ENCODE measurements around the gene XPO6. TPM values are rescaled to one million over a fixed set of nuclear protein-coding genes. Genes with fewer than 3 reads are reported as not detected.
"Not testable (repeated sequence)": the region's sequence is repeated elsewhere in the genome, so short reads cannot be mapped to it uniquely, and the experiment has no call there.

Gene XPO6
- total RNA-seq, 5 donors from 2014 or later (not counting 1 experiment from before 2014, with no cell fraction given): 355 to 403 (median 391) TPM

DNA sequence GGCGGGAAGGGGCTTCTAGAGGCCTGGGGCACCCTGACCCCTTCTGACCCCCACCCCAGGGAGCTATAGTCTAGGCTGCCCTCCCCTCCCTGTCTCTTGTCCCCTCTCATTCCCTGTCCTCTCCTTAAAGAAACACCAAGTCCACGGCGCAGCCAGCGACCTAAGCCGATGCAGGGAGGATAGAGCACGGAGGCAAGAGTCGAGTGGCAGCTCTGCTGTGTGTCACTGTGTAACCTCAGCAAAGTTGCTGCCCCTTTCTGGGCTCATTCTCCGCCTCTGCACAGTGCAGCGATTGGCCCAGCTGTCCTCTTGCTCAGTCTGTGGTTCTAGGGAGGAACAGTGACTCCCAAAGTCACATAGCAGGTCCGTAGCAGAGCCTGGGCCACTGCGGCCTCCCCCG is 44.1 kb upstream of the XPO6 start:
- DNase-seq (no peak), ATAC-seq (replicated peaks in 1 of 4) (no peak)
- Mint-ChIP-seq H3K27me3 (peaks cover 0 to 8% of the 10 kb centered on the region in 2 donors), H3K4me3 (no peak overlapping the region), H3K4me1 (peaks cover 7 to 9% (median 9%) of the 10 kb centered on the region in 3 donors), H3K36me3 (no peaks in the 10 kb centered on the region), H3K9me3 (peaks cover 0 to 10% (median 8%) of the 10 kb centered on the region in 3 donors), H3K27ac (no peak overlapping the region)
- peaks cover 0 to 22% of the 10 kb centered on the region in 2 experiments for H3K4me1 ChIP-seq (ENCODE audit: control insufficient read depth in 1 of 2, extremely low read depth in 1 of 2, insufficient read depth in 2 of 2, low read length in 2 of 2)
- H3K36me3 ChIP-seq (ENCODE audit: control insufficient read depth in 2 of 2, extremely low read depth in 1 of 2, insufficient read depth in 1 of 2, low read length in 1 of 2): no peaks in the 10 kb centered on the region
- H3K9me3 ChIP-seq: peaks cover 4% of the 10 kb centered on the region
- no peak overlapping the region for H3K27ac ChIP-seq (ENCODE audit: low read length)
- WGBS (ENCODE audit: insufficient coverage): 93% methylated on average over 11 of the region's 12 CpGs
- H3K27me3 ChIP-seq (replicated peaks in 1 of 2; ENCODE audit: control insufficient read depth in 2 of 2, extremely low read depth in 1 of 2, insufficient read depth in 2 of 2, low read length in 1 of 2): peaks cover 0 to 35% of the 10 kb centered on the region in 2 experiments
- POLR2A ChIA-PET: interaction anchor here in 1 of 2 donors (0.6 kb wide), 1 partner anchor 19 kb away, joined by 3 read pairs; no protein-coding TSS in a partner anchor
- H3K4me3 ChIP-seq (ENCODE audit: control insufficient read depth in 1 of 2, extremely low read depth in 1 of 2, low read length in 1 of 2): no peak overlapping the region
- CTCF ChIA-PET: interaction anchor here in 1 of 2 donors (0.6 kb wide), 1 partner anchor 25 kb away, joined by 3 read pairs; no protein-coding TSS in a partner anchor

DNA sequence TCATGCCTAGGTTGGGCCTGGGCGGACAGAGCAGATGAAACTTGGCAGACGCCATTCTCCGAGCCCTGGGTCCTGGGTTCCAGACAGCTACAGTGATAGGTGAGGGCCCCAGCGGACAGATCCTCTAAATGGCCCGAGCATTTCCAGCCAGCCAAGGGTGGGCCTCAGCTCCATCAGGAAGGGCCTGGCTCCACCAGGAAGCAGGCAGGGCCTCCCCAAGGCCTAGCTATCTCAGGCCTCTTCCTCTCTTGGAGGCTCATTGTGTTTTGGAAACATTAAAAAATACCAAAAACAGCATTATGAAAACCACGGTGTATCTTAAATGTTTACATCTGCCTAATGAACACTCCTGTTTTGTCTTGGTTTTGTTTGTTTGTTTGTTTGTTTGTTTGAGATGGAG is 42.4 kb upstream of the XPO6 start:
- Mint-ChIP-seq H3K4me1 (no peaks in the 10 kb centered on the region), H3K9me3 (peaks cover 0 to 10% (median 8%) of the 10 kb centered on the region in 3 donors), H3K36me3 (no peaks in the 10 kb centered on the region), H3K27ac (no peak overlapping the region), H3K4me3 (no peak overlapping the region), H3K27me3 (no peaks in the 10 kb centered on the region)
- H3K9me3 ChIP-seq: peaks cover 4% of the 10 kb centered on the region
- H3K4me1 ChIP-seq (ENCODE audit: control insufficient read depth in 1 of 2, extremely low read depth in 1 of 2, insufficient read depth in 2 of 2, low read length in 2 of 2): peaks cover 0 to 9% of the 10 kb centered on the region in 2 experiments
- no peak overlapping the region for H3K4me3 ChIP-seq (ENCODE audit: control insufficient read depth in 1 of 2, extremely low read depth in 1 of 2, low read length in 1 of 2)
- ChIA-PET POLR2A (no interaction called here), CTCF (no interaction called here)
- H3K27me3 ChIP-seq (replicated peaks in 1 of 2; ENCODE audit: control insufficient read depth in 2 of 2, extremely low read depth in 1 of 2, insufficient read depth in 2 of 2, low read length in 1 of 2): peaks cover 0 to 22% of the 10 kb centered on the region in 2 experiments
- ATAC-seq (replicated peaks in 1 of 4) (no peak), DNase-seq (no peak)
- no peaks in the 10 kb centered on the region for H3K36me3 ChIP-seq (ENCODE audit: control insufficient read depth in 2 of 2, extremely low read depth in 1 of 2, insufficient read depth in 1 of 2, low read length in 1 of 2)
- 88% methylated on average over 5 of the region's 6 CpGs for WGBS (ENCODE audit: insufficient coverage)
- H3K27ac ChIP-seq (ENCODE audit: low read length): no peak overlapping the region

DNA sequence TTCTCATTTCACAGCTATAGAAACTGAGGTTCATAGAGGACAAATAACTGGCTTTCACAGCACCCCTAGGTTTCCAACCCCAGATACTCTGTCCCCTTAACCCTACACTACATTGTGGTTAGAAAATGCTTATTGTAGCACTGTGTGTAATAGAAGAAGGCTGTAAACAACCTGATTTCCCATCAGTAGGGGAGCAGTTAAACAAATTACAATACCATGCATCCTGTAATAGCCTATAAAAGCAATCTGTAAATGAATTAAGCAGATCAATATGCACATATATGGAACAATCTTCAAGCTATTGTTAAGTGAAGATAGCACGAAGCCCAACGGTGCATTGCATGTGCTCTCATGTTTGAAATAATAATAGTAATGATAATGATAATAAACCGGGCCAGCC is 39.2 kb upstream of the XPO6 start:
- Mint-ChIP-seq H3K4me1 (no peaks in the 10 kb centered on the region), H3K4me3 (no peak overlapping the region), H3K36me3 (no peaks in the 10 kb centered on the region), H3K27me3 (no peaks in the 10 kb centered on the region), H3K9me3 (peaks cover 0 to 10% (median 8%) of the 10 kb centered on the region in 3 donors), H3K27ac (no peak overlapping the region)
- peaks cover 0 to under 1% of the 10 kb centered on the region in 2 experiments for H3K27me3 ChIP-seq (replicated peaks in 1 of 2; ENCODE audit: control insufficient read depth in 2 of 2, extremely low read depth in 1 of 2, insufficient read depth in 2 of 2, low read length in 1 of 2)
- 86% methylated on average over 1 of the region's 3 CpGs for WGBS (ENCODE audit: insufficient coverage)
- POLR2A ChIA-PET: no interaction called here
- no peak overlapping the region for H3K27ac ChIP-seq (ENCODE audit: low read length)
- H3K36me3 ChIP-seq (ENCODE audit: control insufficient read depth in 2 of 2, extremely low read depth in 1 of 2, insufficient read depth in 1 of 2, low read length in 1 of 2): no peaks in the 10 kb centered on the region
- H3K4me1 ChIP-seq (ENCODE audit: control insufficient read depth in 1 of 2, extremely low read depth in 1 of 2, insufficient read depth in 2 of 2, low read length in 2 of 2): no peaks in the 10 kb centered on the region
- H3K4me3 ChIP-seq (ENCODE audit: control insufficient read depth in 1 of 2, extremely low read depth in 1 of 2, low read length in 1 of 2): no peak overlapping the region
- ATAC-seq (replicated peaks in 1 of 4): no peak
- H3K9me3 ChIP-seq: peaks cover 4% of the 10 kb centered on the region
- no peak for DNase-seq
- CTCF ChIA-PET: no interaction called here

DNA sequence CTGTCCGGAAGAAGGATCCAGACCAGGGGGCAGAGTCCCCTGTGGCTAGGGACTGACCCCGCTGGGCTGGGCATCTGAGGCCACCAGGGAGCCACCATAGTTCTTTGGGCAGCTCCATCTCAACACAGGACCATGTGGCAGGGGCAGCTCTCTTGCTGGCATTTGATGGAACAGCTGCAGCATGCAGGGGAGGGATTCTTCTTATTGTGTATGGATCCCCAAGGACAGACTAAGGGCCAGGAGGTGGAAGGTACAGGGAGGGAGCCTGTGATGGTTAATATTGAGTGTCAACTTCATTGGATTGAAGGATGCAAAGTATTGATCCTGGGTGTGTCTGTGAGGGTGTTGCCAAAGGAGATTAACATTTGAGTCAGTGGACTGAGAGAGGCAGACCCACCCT is 37.7 kb upstream of the XPO6 start:
- H3K27me3 Mint-ChIP-seq; H3K9me3 ChIP-seq; H3K36me3 Mint-ChIP-seq; H3K36me3 ChIP-seq (ENCODE audit: control insufficient read depth in 2 of 2, extremely low read depth in 1 of 2, insufficient read depth in 1 of 2, low read length in 1 of 2); H3K4me1 ChIP-seq (ENCODE audit: control insufficient read depth in 1 of 2, extremely low read depth in 1 of 2, insufficient read depth in 2 of 2, low read length in 2 of 2); H3K27ac Mint-ChIP-seq; H3K27me3 ChIP-seq (replicated peaks in 1 of 2; ENCODE audit: control insufficient read depth in 2 of 2, extremely low read depth in 1 of 2, insufficient read depth in 2 of 2, low read length in 1 of 2); ATAC-seq (replicated peaks in 1 of 4); H3K4me3 Mint-ChIP-seq; CTCF ChIA-PET; POLR2A ChIA-PET; H3K4me1 Mint-ChIP-seq; H3K4me3 ChIP-seq (ENCODE audit: control insufficient read depth in 1 of 2, extremely low read depth in 1 of 2, low read length in 1 of 2); DNase-seq; H3K27ac ChIP-seq (ENCODE audit: low read length): not testable (repeated sequence)
- peaks cover 0 to 10% (median 8%) of the 10 kb centered on the region in 3 donors for H3K9me3 Mint-ChIP-seq
- WGBS (ENCODE audit: insufficient coverage): 64% methylated on average over 2 of the region's 2 CpGs

DNA sequence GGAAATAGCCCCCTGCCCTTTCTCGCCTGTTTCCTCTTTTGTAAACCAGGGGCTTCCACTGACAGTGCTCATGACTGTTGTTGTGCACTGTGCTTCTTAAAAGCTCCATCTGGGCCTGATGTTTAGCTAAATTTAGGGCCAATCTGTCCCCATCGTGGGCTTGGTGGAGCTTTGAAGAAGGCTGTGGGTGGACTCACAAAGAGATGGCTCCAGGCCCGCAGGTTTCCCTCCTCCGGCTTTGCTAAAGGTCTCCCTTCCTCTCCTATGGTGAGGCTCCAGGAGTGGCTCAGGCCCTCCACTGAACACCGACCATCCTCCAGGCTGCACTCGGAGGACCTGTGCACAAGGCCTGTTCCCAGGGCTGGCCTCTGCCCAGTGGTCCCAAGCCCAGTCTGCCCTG is 30.2 kb upstream of the XPO6 start:
- ChIA-PET CTCF (no interaction called here), POLR2A (no interaction called here)
- ATAC-seq (replicated peaks in 1 of 4) (no peak), DNase-seq (no peak)
- no peak overlapping the region for H3K27ac Mint-ChIP-seq
- H3K4me1 ChIP-seq (ENCODE audit: control insufficient read depth in 1 of 2, extremely low read depth in 1 of 2, insufficient read depth in 2 of 2, low read length in 2 of 2): no peaks in the 10 kb centered on the region
- 100% methylated on average over 4 of the region's 6 CpGs for WGBS (ENCODE audit: insufficient coverage)
- no peaks in the 10 kb centered on the region for H3K27me3 Mint-ChIP-seq
- H3K9me3 ChIP-seq: no peaks in the 10 kb centered on the region
- H3K9me3 Mint-ChIP-seq: peaks cover 0 to 5% (median 2%) of the 10 kb centered on the region in 3 donors
- no peak overlapping the region for H3K4me3 Mint-ChIP-seq
- H3K27me3 ChIP-seq (replicated peaks in 1 of 2; ENCODE audit: control insufficient read depth in 2 of 2, extremely low read depth in 1 of 2, insufficient read depth in 2 of 2, low read length in 1 of 2): peaks cover 0 to 2% of the 10 kb centered on the region in 2 experiments
- H3K36me3 ChIP-seq (ENCODE audit: control insufficient read depth in 2 of 2, extremely low read depth in 1 of 2, insufficient read depth in 1 of 2, low read length in 1 of 2): no peaks in the 10 kb centered on the region
- H3K4me3 ChIP-seq (ENCODE audit: control insufficient read depth in 1 of 2, extremely low read depth in 1 of 2, low read length in 1 of 2): no peak overlapping the region
- no peak overlapping the region for H3K27ac ChIP-seq (ENCODE audit: low read length)
- H3K4me1 Mint-ChIP-seq: no peaks in the 10 kb centered on the region
- H3K36me3 Mint-ChIP-seq: no peaks in the 10 kb centered on the region

DNA sequence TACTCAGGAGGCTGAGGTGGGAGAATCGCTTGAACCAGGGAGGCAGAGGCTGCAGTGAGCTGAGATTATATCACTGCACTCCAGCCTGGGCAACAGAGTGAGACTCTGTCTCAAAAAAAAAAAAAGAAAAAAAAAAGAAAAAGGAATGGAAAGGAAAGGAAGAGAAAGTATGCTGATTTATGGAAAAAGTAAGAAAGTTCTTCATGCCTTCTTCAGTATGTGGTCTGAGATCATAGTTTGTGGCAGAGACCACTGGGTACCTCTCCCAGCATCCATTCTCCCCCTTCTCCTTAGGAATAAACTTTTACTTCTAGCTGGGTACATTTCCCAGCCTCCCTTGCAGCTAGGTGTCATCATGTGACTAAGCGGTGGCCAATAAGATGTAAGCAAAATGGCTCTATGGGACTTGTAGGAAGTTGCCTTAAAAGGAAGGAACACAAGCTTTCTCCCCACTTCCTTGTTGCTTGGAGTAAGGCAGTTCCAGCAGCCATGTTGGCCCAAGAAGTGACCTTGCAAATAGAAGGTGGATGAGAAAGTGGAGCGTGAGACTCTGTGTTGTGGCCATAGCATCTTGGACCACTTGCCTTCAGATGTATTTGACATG is 26.1 kb upstream of the XPO6 start:
- DNase-seq (no peak), ATAC-seq (replicated peaks in 1 of 4) (no peak)
- no peak overlapping the region for H3K4me3 ChIP-seq (ENCODE audit: control insufficient read depth in 1 of 2, extremely low read depth in 1 of 2, low read length in 1 of 2)
- Mint-ChIP-seq H3K27ac (no peak overlapping the region), H3K36me3 (no peaks in the 10 kb centered on the region), H3K9me3 (peaks cover 0 to 6% (median 5%) of the 10 kb centered on the region in 3 donors), H3K4me1 (no peaks in the 10 kb centered on the region), H3K27me3 (no peaks in the 10 kb centered on the region), H3K4me3 (no peak overlapping the region)
- ChIA-PET POLR2A (no interaction called here), CTCF (no interaction called here)
- H3K27me3 ChIP-seq (replicated peaks in 1 of 2; ENCODE audit: control insufficient read depth in 2 of 2, extremely low read depth in 1 of 2, insufficient read depth in 2 of 2, low read length in 1 of 2): peaks cover 0 to 8% of the 10 kb centered on the region in 2 experiments
- 90% methylated on average over 2 of the region's 3 CpGs for WGBS (ENCODE audit: insufficient coverage)
- no peaks in the 10 kb centered on the region for H3K9me3 ChIP-seq
- H3K27ac ChIP-seq (ENCODE audit: low read length): no peak overlapping the region
- no peaks in the 10 kb centered on the region for H3K4me1 ChIP-seq (ENCODE audit: control insufficient read depth in 1 of 2, extremely low read depth in 1 of 2, insufficient read depth in 2 of 2, low read length in 2 of 2)
- H3K36me3 ChIP-seq (ENCODE audit: control insufficient read depth in 2 of 2, extremely low read depth in 1 of 2, insufficient read depth in 1 of 2, low read length in 1 of 2): no peaks in the 10 kb centered on the region

Data from T-cell (primary cell).